Parathyroid adenoma (tissue), 2 donors: ENCODE measurements around the gene RMRP.

ENCODE experiments used
- H2AFZ ChIP-seq: fragments of 300-600 bp; sonication (generic); one replicate; pipeline ENCODE4 v1.7.0; 2017; ENCODE audit warnings: antibody characterized with exemption, mild to moderate bottlenecking
- H3K27ac ChIP-seq: fragments of 300-600 bp; sonication (generic); one replicate; pipeline ENCODE4 v1.7.0; 2017
- H3K27me3 ChIP-seq: fragments of 300-600 bp; sonication (generic); one replicate; pipeline ENCODE4 v1.7.0; 2017; ENCODE audit warnings: low read length; ENCODE audit not compliant: control insufficient read depth, insufficient read depth
- H3K36me3 ChIP-seq: fragments of 300-600 bp; sonication (generic); one replicate; pipeline ENCODE4 v1.7.0; 2017; ENCODE audit warnings: low read length; ENCODE audit not compliant: control insufficient read depth, insufficient read depth
- H3K4me1 ChIP-seq: fragments of 300-600 bp; sonication (generic); one replicate; pipeline ENCODE4 v1.7.0; 2017; ENCODE audit warnings: control low read depth
- H3K4me2 ChIP-seq: fragments of 300-600 bp; sonication (generic); one replicate; pipeline ENCODE4 v1.7.0; 2017; ENCODE audit warnings: low read length
- H3K4me3 ChIP-seq: fragments of 300-600 bp; sonication (generic); one replicate; pipeline ENCODE4 v1.7.0; 2017; ENCODE audit warnings: low read depth, low read length
- H3K79me2 ChIP-seq: fragments of 300-600 bp; sonication (generic); one replicate; pipeline ENCODE4 v1.7.0; 2017; ENCODE audit warnings: control low read depth
- H3K9ac ChIP-seq: fragments of 300-600 bp; sonication (generic); one replicate; pipeline ENCODE4 v1.7.0; 2017; ENCODE audit warnings: mild to moderate bottlenecking
- H3K9me3 ChIP-seq: fragments of 300-600 bp; sonication (generic); one replicate; pipeline ENCODE4 v1.7.0; 2017; ENCODE audit warnings: low read length; ENCODE audit not compliant: control insufficient read depth
- CTCF ChIP-seq: fragments of 300-600 bp; sonication (generic); IDR thresholded peaks from one replicate; pipeline ENCODE4 v1.7.0; 2017; ENCODE audit warnings: antibody characterized with exemption, mild to moderate bottlenecking
- donor health status: primary hyperparathyroidism.

RMRP gene

GRCh38 chr9:35659340-35659739, 1.5 kb upstream of the RMRP start:
- no peaks in the 10 kb centered on the region for H3K27me3 ChIP-seq
- H3K36me3 ChIP-seq, result no peaks in the 10 kb centered on the region
- no peak overlapping the region for H3K9ac ChIP-seq
- H3K79me2 ChIP-seq, result no peaks in the 10 kb centered on the region
- no peaks in the 10 kb centered on the region for H3K4me1 ChIP-seq
- peak overlapping the region; percentile 99 for H3K27ac ChIP-seq
- H3K4me2 ChIP-seq, result peak overlapping the region; percentile 96
- TF ChIP-seq CTCF, result no peak
- peak overlapping the region; percentile 92 for H3K4me3 ChIP-seq
- H3K9me3 ChIP-seq, result no peaks in the 10 kb centered on the region
- H2AFZ ChIP-seq, result no peak overlapping the region

- H3K36me3 ChIP-seq, result no peaks in the 10 kb centered on the region
- H3K4me3 ChIP-seq, result peak overlapping the region; percentile 92
- H3K4me1 ChIP-seq, result no peaks in the 10 kb centered on the region
- peak overlapping the region; percentile 83 for H2AFZ ChIP-seq
- H3K79me2 ChIP-seq, result no peaks in the 10 kb centered on the region
- no peak for TF ChIP-seq CTCF
- H3K9me3 ChIP-seq, result no peaks in the 10 kb centered on the region
- no peak overlapping the region for H3K9ac ChIP-seq
- H3K27me3 ChIP-seq, result no peaks in the 10 kb centered on the region
- peak overlapping the region; percentile 96 for H3K4me2 ChIP-seq
- peak overlapping the region; percentile 99 for H3K27ac ChIP-seq
These were observed 1.1 kb upstream of the RMRP start for GRCh38 chr9:35658968-35659220.

- no peaks in the 10 kb centered on the region for H3K27me3 ChIP-seq
- no peaks in the 10 kb centered on the region for H3K9me3 ChIP-seq
- no peaks in the 10 kb centered on the region for H3K79me2 ChIP-seq
- peak; percentile 52 for TF ChIP-seq CTCF
- H3K4me1 ChIP-seq, result no peaks in the 10 kb centered on the region
- peak within 1 kb of the TSS; percentile 83 for H2AFZ ChIP-seq
- peak within 1 kb of the TSS; percentile 92 for H3K4me3 ChIP-seq
- H3K36me3 ChIP-seq, result no peaks in the 10 kb centered on the region
- no peak within 1 kb of the TSS for H3K9ac ChIP-seq
- H3K27ac ChIP-seq, result peak within 1 kb of the TSS; percentile 99
- H3K4me2 ChIP-seq, result peak within 1 kb of the TSS; percentile 96
These were observed 533 bp upstream of the RMRP start, which contains the start of gene CCDC107 for GRCh38 chr9:35658137-35658967. TSS of gene CCDC107 (plus strand) at chr9:35658292. CDS start at chr9:35658380, 88 bp downstream.

GRCh38 chr9:35656831-35657545, 831 bp downstream of the RMRP start:
- Histone ChIP-seq H3K79me2 (no peaks in the 10 kb centered on the region), H3K27me3 (no peaks in the 10 kb centered on the region), H3K36me3 (no peaks in the 10 kb centered on the region), H3K9me3 (no peaks in the 10 kb centered on the region), H3K4me2 (peak overlapping the region; percentile 96), H3K27ac (peak overlapping the region; percentile 99), H3K4me3 (peak overlapping the region; percentile 92), H2AFZ (peak overlapping the region; percentile 83), H3K4me1 (no peaks in the 10 kb centered on the region), H3K9ac (no peak overlapping the region)
- no peak for TF ChIP-seq CTCF
